ENCODE measurements around the gene MRPL28. TPM values are rescaled to one million over a fixed set of nuclear protein-coding genes. Genes with fewer than 3 reads are reported as not detected.
"Not testable (repeated sequence)": the region's sequence is repeated elsewhere in the genome, so short reads cannot be mapped to it uniquely, and the experiment has no call there.

Gene MRPL28
- total RNA-seq, 1 donor from 2014 or later: 50.8 TPM

DNA sequence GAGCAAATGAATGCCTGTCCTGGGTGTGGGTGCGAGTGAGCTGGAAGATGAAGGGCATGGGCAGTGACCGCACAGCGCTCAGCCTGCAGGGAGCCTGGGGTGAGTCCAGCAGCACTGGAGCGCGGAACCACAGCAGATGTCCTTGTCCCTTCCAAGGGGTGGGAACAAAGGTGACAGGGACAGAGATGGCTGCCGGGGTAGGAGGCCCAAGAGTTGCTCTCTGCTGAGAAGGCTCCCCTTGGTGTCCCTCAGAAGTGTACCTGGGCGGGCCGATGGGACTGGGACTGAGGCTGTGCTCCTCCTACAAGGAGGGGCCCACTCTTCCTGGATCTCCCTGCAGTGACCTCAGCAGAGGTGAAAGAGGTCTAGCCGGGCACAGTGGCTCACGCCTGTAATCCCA, 19.0 kb upstream of the MRPL28 start:
- ATAC-seq: peak; percentile 9

DNA sequence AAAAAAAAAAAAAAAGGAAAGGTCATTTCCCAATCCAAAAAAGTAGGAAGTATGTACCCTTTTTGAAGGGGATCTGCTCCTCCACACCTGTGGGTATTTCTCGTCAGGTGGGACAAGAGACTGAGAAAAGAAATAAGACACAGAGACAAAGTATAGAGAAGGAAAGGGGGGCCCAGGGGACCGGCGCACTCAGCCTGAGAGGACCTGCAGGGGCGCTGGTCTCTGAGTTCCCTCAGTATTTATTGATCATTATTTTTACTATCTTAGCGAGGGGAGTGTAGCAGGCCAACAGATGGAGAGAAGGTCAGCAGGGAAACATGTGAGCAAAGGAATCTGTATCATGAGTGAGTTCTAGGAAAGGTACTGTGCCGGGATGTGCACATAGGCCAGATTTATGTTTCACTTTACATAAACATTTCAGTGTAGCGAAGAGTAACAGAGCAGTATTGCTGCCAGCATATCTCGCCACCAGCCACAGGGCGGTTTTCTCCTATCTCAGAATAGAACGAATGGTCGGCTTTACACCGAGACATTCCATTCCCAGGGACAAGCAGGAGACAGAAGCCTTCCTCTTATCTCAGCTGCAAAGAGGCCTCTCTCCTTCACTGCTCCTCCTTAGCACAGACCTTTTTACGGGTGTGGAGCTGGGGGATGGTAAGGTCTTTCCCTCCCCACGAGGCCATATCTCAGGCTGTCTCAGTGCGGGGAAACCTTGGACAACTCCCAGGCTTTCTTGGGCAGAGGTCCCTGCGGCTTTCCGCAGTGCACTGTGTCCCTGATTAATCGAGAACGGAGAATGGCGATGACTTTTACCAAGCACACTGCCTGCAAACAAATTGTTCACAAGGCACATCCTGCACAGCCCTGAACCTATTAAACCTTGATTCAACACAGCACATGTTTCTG, 17.7 kb upstream of the MRPL28 start:
- not testable (repeated sequence) for ATAC-seq

DNA sequence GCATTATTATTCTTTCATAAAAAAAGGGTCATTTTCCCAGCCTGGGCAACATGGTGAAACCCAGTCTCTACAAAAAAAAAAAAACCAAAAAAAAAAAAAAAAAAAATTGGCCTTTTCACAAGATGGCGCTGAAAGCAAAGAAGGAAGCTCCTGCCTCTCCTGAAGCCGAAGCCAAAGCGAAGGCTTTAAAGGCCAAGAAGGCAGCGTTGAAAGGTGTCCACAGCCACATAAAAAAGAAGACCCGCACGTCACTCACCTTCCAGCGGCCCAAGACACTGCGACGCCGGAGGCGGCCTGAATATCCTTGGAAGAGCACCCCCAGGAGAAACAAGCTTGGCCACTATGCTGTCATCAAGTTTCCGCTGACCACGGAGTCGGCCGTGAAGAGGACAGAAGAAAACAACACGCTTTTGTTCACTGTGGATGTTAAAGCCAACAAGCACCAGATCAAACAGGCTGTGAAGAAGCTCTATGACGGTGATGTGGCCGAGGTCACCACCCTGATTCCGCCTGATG, 16.4 kb upstream of the MRPL28 start:
- no peak for ATAC-seq

DNA sequence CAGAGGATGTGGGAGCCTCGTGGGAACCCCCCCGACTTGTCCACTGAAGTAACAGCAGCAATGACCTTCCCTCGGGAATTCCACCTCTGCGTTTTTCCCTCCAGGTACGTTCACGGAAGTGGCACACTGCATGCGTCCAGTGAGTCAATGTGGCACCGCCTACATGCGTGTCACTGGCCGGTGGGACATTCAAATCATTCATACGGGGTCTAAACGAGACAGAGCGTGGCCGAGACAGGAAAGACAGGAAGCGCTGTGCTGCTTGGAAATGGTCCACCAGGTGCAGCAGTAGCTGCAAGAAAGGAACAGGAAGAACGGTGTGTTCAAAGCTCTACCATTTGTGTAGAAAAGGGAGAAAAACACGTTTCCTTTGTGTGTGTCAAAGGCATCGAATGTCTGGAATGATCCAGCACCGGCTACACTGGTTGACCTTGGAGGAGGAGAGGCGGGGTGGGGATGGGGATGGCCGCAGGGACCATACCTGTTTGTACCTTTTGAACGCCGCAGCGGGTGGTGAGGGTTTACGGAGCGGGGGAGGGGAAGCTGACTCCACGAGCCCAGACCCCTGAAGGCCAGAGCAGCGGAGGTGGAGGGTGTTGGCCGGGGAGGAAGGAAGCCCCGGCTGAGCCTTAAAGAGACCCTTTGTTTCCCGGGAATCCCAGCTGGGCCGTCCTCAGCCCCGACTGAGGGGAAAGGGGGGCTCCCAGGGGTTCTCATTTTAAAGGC, 13.2 kb upstream of the MRPL28 start:
- peak; percentile 76 for ATAC-seq

- peak; percentile 55 for ATAC-seq
These were observed 11.7 kb upstream of the MRPL28 start, which contains the start of gene PGAP6 for GRCh38 chr16:381789-382717. TSS of gene PGAP6 (minus strand) at chr16:381978. CDS start at chr16:381821, 157 bp downstream.

DNA sequence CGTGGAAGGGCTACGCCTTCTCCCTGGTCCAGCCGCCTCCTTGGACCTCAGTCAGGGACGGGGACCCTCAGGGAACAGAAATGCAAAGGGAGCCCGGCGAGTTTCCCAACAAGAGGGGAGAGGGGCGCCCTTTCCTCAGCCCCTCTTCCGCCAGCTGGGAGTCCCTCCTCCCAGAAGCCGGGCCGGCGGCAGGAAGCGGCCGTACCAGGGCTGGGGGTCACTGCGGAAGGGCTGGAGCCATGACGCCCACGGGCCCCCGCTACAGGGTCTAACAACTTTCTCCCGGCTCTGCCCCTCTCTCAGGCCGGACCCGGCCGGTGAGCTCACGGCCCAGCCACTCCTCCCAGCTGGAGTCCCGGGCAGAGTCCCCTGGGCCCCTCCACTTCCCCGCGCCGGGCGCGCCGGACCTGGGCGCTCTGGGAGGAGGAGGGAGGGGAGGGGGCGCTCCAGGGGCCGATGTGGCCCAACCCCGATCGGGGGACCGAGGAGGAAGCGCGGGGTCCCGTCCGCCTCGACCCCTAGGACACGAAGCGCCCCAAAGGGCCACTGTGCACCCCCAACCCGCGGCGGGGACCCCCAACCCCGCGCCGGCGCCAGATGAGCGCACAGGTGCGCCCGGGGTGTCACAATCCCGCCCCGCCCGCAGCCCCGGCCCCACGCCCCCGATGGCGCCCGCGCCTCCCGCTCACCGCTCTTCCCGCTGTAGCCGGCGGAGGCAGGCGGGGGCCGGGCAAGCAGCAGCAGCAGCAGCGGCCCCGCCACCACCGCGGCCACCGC, 10.9 kb upstream of the MRPL28 start:
- peak; percentile 4 for ATAC-seq

GRCh38 chr16:380762-381011, 10.3 kb upstream of the MRPL28 start:
- ATAC-seq: no peak

- no peak for ATAC-seq
These were observed 9.8 kb upstream of the MRPL28 start for GRCh38 chr16:379961-380761.

DNA sequence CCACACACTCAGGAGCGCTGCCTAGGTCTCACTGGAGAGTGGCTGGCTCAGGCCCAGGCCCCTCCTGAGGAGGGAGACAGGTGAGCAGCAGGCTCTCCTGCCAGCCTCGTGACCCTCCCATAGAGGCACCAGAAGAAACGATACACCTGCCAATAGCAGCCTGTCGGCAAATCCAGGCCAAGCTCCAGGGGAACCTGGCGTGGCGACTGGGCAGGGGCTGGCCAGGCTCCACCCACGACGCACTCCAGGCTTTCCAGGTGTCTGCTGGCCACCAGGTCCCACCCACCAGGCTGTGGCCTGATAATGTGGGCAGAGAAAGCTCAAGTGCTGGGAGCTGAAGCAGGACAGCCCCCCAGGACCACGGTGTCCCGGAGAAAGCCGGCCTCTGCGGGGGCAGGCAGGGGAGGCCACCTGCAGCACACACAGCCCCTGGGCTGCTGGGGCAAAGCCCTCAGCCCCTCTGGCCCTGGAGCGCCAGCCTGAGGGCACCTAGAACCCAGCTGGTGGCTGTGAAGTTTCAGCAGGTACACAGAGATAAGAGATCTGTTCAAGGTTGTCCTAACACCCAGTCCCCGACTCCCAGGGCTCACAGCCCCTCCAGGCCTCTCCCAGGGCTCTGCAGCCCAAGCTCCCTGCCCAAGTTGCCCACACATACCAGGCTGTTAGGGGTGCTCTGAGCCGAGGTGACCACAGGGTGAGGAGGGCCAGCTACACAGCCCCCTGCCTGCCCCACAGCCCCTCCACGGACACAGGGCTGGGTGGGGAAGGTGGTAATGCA, 9.0 kb upstream of the MRPL28 start:
- ATAC-seq: no peak

DNA sequence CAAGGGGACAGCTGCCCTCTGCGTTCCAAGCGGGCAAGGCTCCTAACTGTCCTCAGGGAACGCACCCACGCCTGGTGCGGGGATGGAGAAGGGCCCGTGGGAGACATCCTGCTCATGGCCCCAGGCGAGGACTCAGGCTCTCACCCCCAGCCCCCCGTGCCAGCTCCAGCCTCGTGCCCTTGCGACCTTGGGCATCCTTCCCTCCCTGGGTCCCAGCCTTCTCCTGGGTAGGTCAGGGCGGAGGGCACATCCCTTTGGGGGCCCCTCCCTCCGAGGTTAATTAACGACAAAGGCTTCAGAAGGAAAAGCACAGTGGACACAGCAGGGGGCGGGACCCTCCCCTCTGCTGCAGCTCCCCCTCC, 8.5 kb upstream of the MRPL28 start:
- no peak for ATAC-seq

DNA sequence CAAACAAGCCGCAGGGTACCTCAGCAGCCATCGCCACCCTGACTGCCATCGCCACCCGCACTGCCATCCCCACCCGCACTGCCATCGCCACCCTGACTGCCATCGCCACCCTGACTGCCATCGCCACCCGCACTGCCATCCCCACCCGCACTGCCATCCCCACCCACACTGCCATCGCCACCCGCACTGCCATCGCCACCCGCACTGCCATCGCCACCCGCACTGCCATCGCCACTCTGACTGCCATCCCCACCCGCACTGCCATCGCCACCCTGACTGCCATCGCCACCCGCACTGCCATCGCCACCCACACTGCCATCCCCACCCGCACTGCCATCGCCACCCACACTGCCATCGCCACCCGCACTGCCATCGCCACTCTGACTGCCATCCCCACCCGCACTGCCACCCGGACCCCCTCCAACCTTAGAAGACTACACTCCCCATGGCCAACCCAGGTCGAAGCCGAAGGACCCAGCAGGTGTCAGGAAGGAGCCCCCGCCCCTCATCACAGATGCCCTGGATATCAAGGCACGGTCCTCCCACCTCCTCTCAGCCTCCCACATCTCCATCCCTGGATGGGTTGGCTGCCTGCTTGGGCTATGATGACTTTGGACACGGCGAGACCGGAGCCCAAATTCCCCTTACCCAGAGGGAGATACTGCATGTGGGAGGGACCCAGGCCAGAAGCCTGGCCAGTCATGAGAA, 7.9 kb upstream of the MRPL28 start:
- ATAC-seq: not testable (repeated sequence)

- ATAC-seq: no peak
These were observed 7.1 kb upstream of the MRPL28 start for GRCh38 chr16:377419-377951.

DNA sequence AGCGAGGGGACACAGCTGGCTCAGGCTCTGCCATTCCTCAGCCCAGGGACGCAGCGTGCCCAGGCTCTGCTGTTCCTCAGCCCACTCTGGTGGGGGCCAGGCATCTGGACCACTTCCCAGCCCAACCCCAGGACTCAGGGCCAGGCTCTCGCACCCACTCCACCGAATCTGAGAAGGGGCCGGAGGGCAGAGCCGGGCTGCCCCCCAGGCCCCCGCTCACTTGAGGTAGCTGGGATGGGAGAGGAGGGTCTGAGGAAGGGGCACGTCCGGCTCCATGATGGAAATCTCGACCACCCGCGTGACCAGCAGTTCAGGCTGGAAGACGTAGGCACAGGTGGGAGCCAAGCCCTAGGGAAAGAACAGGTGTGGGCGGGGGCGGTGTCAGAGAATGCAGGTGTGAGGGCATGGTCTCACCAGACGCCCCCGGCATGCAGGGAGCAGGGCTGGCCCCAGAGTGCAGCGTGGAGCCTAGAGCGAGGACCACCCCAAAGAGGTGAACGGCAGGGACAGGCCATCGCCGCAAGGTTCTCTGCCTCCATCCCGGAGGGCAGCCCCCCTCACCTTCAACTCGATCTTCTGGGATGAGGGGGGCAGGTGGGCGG, 6.6 kb upstream of the MRPL28 start:
- ATAC-seq: no peak

DNA sequence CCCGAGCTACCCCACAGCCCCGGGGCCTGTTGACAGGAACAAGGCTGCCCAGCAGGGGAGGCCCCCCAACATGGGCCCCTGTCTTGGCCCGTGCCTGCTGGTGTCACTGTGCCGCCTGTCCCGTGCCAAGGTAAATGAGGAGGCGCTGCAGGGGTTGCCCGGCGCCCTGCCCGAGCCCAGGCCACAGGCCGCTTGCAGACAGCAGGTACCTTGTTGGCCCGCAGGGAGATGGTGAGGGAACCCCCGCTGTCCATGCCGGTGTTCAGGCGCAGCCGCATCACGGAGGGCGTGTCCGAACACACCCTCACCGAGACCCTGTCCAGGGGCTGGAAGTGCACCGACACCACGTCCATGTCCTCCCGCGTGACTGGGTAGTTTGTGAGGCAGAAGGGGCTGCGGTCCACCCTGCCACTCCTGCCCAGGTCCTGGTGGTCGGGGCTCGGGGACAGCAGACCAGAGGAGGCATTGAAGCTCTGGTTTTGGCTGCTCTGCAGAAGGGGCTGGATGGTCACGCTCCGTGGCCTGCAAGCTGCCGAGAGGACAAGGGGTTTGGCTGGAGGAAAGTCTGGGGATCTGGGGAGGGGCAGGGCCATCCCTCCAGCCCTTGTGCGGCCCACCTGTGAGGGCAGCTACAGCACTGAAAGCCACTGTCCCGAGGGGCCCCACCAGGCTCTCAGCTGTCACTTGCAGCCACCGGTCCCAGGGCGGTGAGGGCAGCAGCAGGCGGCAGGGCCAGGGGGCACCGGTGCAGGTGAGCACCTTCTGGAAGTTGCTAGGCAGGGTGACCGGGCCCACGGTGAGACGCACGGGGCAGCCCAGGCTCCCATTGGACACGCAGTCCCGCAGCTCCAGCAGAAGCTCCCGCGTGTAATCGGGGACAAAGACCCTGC, 5.8 kb upstream of the MRPL28 start:
- ATAC-seq: no peak

- no peak for ATAC-seq
These were observed 4.9 kb upstream of the MRPL28 start for GRCh38 chr16:375212-375611.

DNA sequence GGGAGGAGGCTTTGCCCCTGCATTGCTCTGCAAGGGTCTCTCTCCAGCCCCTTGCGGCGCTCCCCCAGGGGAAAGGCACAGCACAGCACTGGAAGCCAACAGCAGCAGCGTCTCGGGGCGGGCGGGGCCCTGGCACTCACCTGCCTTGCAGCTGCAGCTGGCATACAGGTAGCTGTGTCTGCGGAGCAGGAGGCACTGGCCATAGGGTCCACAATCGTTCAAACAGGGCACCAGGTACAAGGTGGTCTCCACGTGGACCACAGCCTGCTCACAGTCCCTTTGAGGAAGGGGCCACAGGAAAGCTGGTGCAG, 4.2 kb upstream of the MRPL28 start:
- no peak for ATAC-seq

DNA sequence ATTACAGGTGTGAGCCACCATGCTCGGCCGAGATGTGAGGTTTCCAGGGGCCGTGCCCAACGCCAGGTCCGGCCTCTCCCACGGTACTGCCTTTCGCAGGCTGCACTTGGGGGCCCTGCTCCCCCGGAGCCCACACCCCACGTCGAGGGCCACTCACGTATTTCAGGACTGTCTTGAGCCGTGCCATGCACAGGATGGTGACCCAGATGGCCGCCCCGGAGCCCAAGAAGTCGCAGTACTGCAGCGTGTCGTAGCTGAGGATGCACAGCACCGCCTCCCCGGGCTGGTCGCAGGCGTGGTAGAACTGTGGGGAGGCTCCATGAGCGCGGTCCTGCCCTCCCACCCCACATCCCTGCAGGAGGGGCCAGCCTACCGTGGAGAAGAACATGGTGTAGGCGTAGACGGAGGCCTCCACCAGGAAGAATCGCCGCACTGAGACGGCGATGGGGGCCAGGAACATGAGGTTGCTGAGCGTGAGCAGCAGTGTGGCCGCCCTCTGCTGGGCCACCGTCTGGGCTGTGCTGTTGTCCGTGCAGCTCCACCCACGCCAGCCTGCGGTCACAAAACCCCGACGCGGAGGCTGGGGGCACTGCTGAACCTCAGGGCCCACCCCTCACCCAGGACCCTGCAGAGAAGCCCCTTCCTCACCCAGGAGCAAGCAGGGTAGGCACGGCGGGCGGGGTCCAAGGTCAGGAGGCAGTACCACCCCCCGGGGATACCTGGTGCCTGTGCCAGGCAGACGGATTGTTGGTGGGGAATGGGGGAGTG, 3.7 kb upstream of the MRPL28 start:
- no peak for ATAC-seq

Data from esophagus mucosa (tissue), 1 donor.